ENCODE data around the gene DNLZ.

The DNLZ gene

DNA sequence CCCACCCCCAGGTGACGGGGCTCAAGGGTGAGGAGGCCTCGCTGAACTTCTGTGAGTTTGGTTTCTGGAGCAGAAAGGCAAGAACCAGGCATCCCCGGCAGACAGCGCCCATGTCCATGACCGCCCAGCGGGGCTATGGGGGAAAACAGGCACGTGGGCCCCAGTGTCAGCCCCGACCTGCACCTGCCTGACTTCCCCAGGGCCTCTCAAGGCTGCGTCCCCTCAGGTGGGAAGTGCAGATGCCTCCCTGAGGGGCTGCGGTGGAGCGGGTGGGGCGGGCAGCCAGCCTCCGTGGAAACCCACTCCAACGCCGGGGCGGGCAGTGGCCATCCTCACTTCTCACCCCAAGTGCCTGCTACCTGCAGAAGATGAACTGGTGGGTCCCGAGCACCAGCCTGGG, 16.8 kb upstream of the DNLZ start:
- H3K36me3 ChIP-seq (ENCODE audit: control insufficient read depth, insufficient read depth, low read length): peaks cover 7% of the 10 kb centered on the region
- no CpG with 5 or more reads among the region's 17 CpGs for WGBS (ENCODE audit: extremely low coverage, insufficient coverage, low lambda C conversion rate)

DNA sequence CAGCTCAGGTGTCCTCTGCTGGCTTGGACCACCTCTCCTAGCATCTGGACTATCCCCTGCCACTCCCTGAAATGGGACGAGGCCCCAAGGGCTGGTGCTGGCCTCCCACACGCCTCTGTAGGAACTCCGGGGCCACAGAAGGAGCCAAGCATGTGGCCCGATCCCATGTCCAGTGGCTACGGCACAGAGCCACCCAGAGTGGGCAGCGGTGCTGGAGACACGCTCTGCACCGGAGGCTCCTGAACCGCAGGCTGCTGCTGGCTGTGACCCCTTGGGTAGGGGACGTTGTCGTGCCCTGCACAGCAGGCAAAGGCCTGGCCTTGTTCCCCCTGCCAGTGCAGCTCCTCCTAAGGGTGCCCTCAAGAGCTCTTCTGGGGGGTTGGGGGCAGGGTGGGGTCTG, 16.3 kb upstream of the DNLZ start:
- no peak overlapping the region for H3K56ac ChIP-seq (ENCODE audit: low read length)
- no peak overlapping the region for H3K4me3 ChIP-seq (ENCODE audit: low read length)
- H2BK5ac ChIP-seq (ENCODE audit: low read length): no peak overlapping the region
- no peak for DNase-seq
- H3K36me3 ChIP-seq (ENCODE audit: control insufficient read depth, insufficient read depth, low read length): peaks cover 7% of the 10 kb centered on the region
- H4K8ac ChIP-seq (ENCODE audit: low read depth, low read length): no peak overlapping the region
- no peaks in the 10 kb centered on the region for H3K79me1 ChIP-seq (ENCODE audit: low read length)
- no peaks in the 10 kb centered on the region for H3K4me1 ChIP-seq (ENCODE audit: control insufficient read depth, low read depth, low read length)
- no peak overlapping the region for H3K9ac ChIP-seq (ENCODE audit: low read length)
- no peak overlapping the region for H3K18ac ChIP-seq (ENCODE audit: low read length)
- WGBS (ENCODE audit: extremely low coverage, insufficient coverage, low lambda C conversion rate): no CpG with 5 or more reads among the region's 11 CpGs
- H2AK5ac ChIP-seq (ENCODE audit: low read length): no peak overlapping the region
- H4K5ac ChIP-seq (ENCODE audit: low read length): no peak overlapping the region
- H3K23ac ChIP-seq (ENCODE audit: low read length): no peak overlapping the region
- H3K4me2 ChIP-seq (ENCODE audit: low read length): no peak overlapping the region
- H3K79me2 ChIP-seq (ENCODE audit: control insufficient read depth, insufficient read depth, low read length): no peaks in the 10 kb centered on the region
- H3K4ac ChIP-seq (ENCODE audit: low read depth, low read length): no peak overlapping the region
- H2BK120ac ChIP-seq (ENCODE audit: low read depth, low read length): no peak overlapping the region
- no peak overlapping the region for H2BK15ac ChIP-seq (replicated peaks; ENCODE audit: low read depth)
- H3K27me3 ChIP-seq (ENCODE audit: insufficient read depth, low read length, poor library complexity): no peaks in the 10 kb centered on the region
- H3K27ac ChIP-seq (ENCODE audit: low read depth, low read length): no peak overlapping the region

More for the DNA sequence above, 16.8 kb upstream of the DNLZ start:
- H3K27ac ChIP-seq (ENCODE audit: low read depth, low read length): no peak overlapping the region
- no peak overlapping the region for H3K18ac ChIP-seq (ENCODE audit: low read length)
- H2BK120ac ChIP-seq (ENCODE audit: low read depth, low read length): no peak overlapping the region
- H3K4ac ChIP-seq (ENCODE audit: low read depth, low read length): no peak overlapping the region
- no peak for DNase-seq
- no peaks in the 10 kb centered on the region for H3K79me2 ChIP-seq (ENCODE audit: control insufficient read depth, insufficient read depth, low read length)
- H3K79me1 ChIP-seq (ENCODE audit: low read length): no peaks in the 10 kb centered on the region
- H2BK5ac ChIP-seq (ENCODE audit: low read length): no peak overlapping the region
- no peak overlapping the region for H4K5ac ChIP-seq (ENCODE audit: low read length)
- H3K23ac ChIP-seq (ENCODE audit: low read length): no peak overlapping the region
- H3K4me2 ChIP-seq (ENCODE audit: low read length): no peak overlapping the region
- no peak overlapping the region for H2AK5ac ChIP-seq (ENCODE audit: low read length)
- no peak overlapping the region for H2BK15ac ChIP-seq (replicated peaks; ENCODE audit: low read depth)
- no peak overlapping the region for H3K56ac ChIP-seq (ENCODE audit: low read length)
- no peak overlapping the region for H3K9ac ChIP-seq (ENCODE audit: low read length)
- H4K8ac ChIP-seq (ENCODE audit: low read depth, low read length): no peak overlapping the region
- H3K4me3 ChIP-seq (ENCODE audit: low read length): no peak overlapping the region
- H3K4me1 ChIP-seq (ENCODE audit: control insufficient read depth, low read depth, low read length): no peaks in the 10 kb centered on the region
- no peaks in the 10 kb centered on the region for H3K27me3 ChIP-seq (ENCODE audit: insufficient read depth, low read length, poor library complexity)

DNA sequence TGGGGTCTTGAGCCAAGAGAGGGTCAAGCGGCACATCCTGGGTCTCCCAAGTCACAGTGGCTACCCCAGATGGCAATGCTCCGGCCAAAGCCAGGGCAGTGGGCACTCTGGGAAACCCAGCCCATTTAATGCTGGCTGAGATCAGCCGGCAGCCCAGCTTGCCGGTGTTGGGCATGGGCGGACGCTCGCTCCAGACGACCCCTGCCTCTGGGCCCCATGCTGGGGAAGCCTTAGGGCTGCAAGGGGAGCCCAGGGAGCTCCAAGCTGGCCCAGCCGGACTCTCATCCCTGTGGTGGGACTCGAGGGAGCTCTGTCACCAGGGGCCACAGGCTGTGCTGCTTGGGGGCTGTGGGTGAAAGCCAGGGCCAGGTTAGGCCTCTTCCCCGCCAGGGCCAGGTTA, 15.9 kb upstream of the DNLZ start:
- H3K4ac ChIP-seq (ENCODE audit: low read depth, low read length): no peak overlapping the region
- no peak overlapping the region for H2BK120ac ChIP-seq (ENCODE audit: low read depth, low read length)
- no peak overlapping the region for H2BK15ac ChIP-seq (replicated peaks; ENCODE audit: low read depth)
- H3K4me2 ChIP-seq (ENCODE audit: low read length): no peak overlapping the region
- H3K4me3 ChIP-seq (ENCODE audit: low read length): no peak overlapping the region
- no peak overlapping the region for H3K18ac ChIP-seq (ENCODE audit: low read length)
- H3K4me1 ChIP-seq (ENCODE audit: control insufficient read depth, low read depth, low read length): no peaks in the 10 kb centered on the region
- no peak overlapping the region for H3K56ac ChIP-seq (ENCODE audit: low read length)
- H3K23ac ChIP-seq (ENCODE audit: low read length): no peak overlapping the region
- H2BK5ac ChIP-seq (ENCODE audit: low read length): no peak overlapping the region
- no peak overlapping the region for H3K9ac ChIP-seq (ENCODE audit: low read length)
- H3K79me2 ChIP-seq (ENCODE audit: control insufficient read depth, insufficient read depth, low read length): no peaks in the 10 kb centered on the region
- no peak overlapping the region for H4K5ac ChIP-seq (ENCODE audit: low read length)
- peaks cover 7% of the 10 kb centered on the region for H3K36me3 ChIP-seq (ENCODE audit: control insufficient read depth, insufficient read depth, low read length)
- H3K27me3 ChIP-seq (ENCODE audit: insufficient read depth, low read length, poor library complexity): no peaks in the 10 kb centered on the region
- H3K27ac ChIP-seq (ENCODE audit: low read depth, low read length): no peak overlapping the region
- no peak for DNase-seq
- H3K79me1 ChIP-seq (ENCODE audit: low read length): no peaks in the 10 kb centered on the region
- H2AK5ac ChIP-seq (ENCODE audit: low read length): no peak overlapping the region
- no CpG with 5 or more reads among the region's 11 CpGs for WGBS (ENCODE audit: extremely low coverage, insufficient coverage, low lambda C conversion rate)
- no peak overlapping the region for H4K8ac ChIP-seq (ENCODE audit: low read depth, low read length)

DNA sequence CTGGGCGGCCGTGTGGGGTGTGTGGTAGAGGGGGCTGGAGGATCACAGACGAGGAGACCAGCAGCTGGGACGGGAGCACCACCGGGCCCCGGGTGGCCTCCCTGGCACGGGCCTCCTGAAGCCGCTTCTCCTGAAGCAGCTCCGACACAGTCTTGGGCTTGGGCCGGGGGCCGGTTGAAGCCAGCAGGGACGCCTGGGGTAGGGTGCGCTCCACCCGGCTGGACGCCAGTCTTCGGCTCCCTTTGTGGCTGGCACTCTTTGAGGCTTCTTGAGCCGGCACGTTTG, 15.4 kb upstream of the DNLZ start:
- no peak overlapping the region for H3K9ac ChIP-seq (ENCODE audit: low read length)
- no peak overlapping the region for H4K8ac ChIP-seq (ENCODE audit: low read depth, low read length)
- no peak overlapping the region for H3K23ac ChIP-seq (ENCODE audit: low read length)
- no peak overlapping the region for H2BK15ac ChIP-seq (replicated peaks; ENCODE audit: low read depth)
- no peak overlapping the region for H3K56ac ChIP-seq (ENCODE audit: low read length)
- H2BK5ac ChIP-seq (ENCODE audit: low read length): no peak overlapping the region
- no peak for DNase-seq
- H3K79me1 ChIP-seq (ENCODE audit: low read length): no peaks in the 10 kb centered on the region
- H3K18ac ChIP-seq (ENCODE audit: low read length): no peak overlapping the region
- WGBS (ENCODE audit: extremely low coverage, insufficient coverage, low lambda C conversion rate): no CpG with 5 or more reads among the region's 18 CpGs
- no peaks in the 10 kb centered on the region for H3K79me2 ChIP-seq (ENCODE audit: control insufficient read depth, insufficient read depth, low read length)
- peaks cover 5% of the 10 kb centered on the region for H3K36me3 ChIP-seq (ENCODE audit: control insufficient read depth, insufficient read depth, low read length)
- no peaks in the 10 kb centered on the region for H3K4me1 ChIP-seq (ENCODE audit: control insufficient read depth, low read depth, low read length)
- H3K4ac ChIP-seq (ENCODE audit: low read depth, low read length): no peak overlapping the region
- H3K27me3 ChIP-seq (ENCODE audit: insufficient read depth, low read length, poor library complexity): no peaks in the 10 kb centered on the region
- H3K4me3 ChIP-seq (ENCODE audit: low read length): no peak overlapping the region
- no peak overlapping the region for H4K5ac ChIP-seq (ENCODE audit: low read length)
- no peak overlapping the region for H2BK120ac ChIP-seq (ENCODE audit: low read depth, low read length)
- H2AK5ac ChIP-seq (ENCODE audit: low read length): no peak overlapping the region
- no peak overlapping the region for H3K4me2 ChIP-seq (ENCODE audit: low read length)
- no peak overlapping the region for H3K27ac ChIP-seq (ENCODE audit: low read depth, low read length)

DNA sequence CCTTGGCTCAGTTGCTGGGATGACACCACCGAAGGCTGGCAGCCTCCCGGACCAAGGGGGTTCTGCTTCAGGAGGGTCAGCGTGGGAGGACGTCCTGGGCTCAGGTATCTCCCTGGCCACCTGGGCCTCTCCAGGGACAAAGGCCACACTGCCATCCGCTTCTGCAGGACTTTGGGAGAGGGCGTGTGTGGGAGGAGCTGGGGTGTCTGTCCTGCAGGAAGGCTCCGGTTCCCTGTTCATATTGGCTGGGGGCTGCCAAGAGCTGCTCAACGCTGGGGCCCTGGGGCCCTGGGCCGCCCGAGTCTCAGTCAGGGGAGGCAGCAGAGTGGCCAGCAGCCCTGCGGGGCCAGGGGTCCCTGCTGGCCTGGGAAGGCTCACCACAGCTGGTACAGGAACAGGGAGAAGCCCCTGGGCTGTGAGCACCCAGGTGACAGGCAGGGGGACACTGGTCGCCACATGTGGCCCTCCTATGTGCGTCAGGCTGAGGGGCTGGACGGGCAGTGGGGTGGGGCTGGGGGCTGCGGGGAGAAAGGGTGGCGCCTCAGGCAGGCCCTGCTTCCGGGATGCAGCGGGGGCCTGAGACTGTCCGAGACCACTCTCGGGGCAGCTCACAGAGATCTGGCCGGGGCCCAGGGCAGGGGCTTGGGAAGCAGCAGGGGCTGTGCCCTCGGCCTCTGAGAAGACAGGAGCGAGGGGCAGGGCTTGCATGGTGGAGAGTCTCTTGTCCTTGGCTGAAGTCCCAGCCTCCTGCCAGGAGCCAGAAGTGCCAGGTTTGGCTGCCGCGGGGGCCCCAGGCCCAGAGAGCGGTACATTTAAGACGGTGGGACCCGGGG, 14.8 kb upstream of the DNLZ start:
- DNase-seq: no peak
- H3K79me1 ChIP-seq (ENCODE audit: low read length): no peaks in the 10 kb centered on the region
- H3K4me1 ChIP-seq (ENCODE audit: control insufficient read depth, low read depth, low read length): no peaks in the 10 kb centered on the region
- H4K8ac ChIP-seq (ENCODE audit: low read depth, low read length): no peak overlapping the region
- no peak overlapping the region for H3K4ac ChIP-seq (ENCODE audit: low read depth, low read length)
- H3K56ac ChIP-seq (ENCODE audit: low read length): no peak overlapping the region
- H2BK120ac ChIP-seq (ENCODE audit: low read depth, low read length): no peak overlapping the region
- H2BK15ac ChIP-seq (replicated peaks; ENCODE audit: low read depth): no peak overlapping the region
- no CpG with 5 or more reads among the region's 28 CpGs for WGBS (ENCODE audit: extremely low coverage, insufficient coverage, low lambda C conversion rate)
- no peaks in the 10 kb centered on the region for H3K27me3 ChIP-seq (ENCODE audit: insufficient read depth, low read length, poor library complexity)
- H3K9ac ChIP-seq (ENCODE audit: low read length): no peak overlapping the region
- no peaks in the 10 kb centered on the region for H3K79me2 ChIP-seq (ENCODE audit: control insufficient read depth, insufficient read depth, low read length)
- no peak overlapping the region for H2AK5ac ChIP-seq (ENCODE audit: low read length)
- H3K4me2 ChIP-seq (ENCODE audit: low read length): no peak overlapping the region
- no peak overlapping the region for H3K18ac ChIP-seq (ENCODE audit: low read length)
- no peak overlapping the region for H2BK5ac ChIP-seq (ENCODE audit: low read length)
- H4K5ac ChIP-seq (ENCODE audit: low read length): no peak overlapping the region
- no peak overlapping the region for H3K23ac ChIP-seq (ENCODE audit: low read length)
- H3K36me3 ChIP-seq (ENCODE audit: control insufficient read depth, insufficient read depth, low read length): peaks cover 5% of the 10 kb centered on the region
- no peak overlapping the region for H3K27ac ChIP-seq (ENCODE audit: low read depth, low read length)
- no peak overlapping the region for H3K4me3 ChIP-seq (ENCODE audit: low read length)

All from mesendoderm (in vitro differentiated cells).